ENCODE data around the gene ADAMTS16.

Gene ADAMTS16

GRCh38 chr5:5246736-5247135 is 106.6 kb downstream of the ADAMTS16 start:
- no peak for DNase-seq

DNA sequence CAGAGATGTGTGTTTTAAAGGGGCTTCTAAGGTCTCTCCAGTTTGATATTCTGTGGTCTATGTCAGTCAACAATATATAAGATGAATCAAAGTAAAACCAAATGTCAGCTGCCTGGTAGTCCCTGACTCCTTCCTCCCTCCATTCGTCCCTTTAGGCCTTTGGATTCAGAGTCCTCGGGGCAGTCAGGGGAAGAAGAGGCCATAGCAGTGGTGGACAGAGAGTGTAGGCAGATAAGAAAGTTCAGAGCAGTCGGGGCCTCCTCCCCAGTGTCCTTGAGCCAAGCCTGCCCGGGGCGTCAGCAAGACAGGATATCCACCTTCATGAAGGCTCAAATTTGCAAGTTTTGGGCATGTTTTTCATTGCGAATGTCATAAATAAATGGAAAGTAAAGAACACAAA is 110.6 kb downstream of the ADAMTS16 start:
- no peak for DNase-seq

DNA sequence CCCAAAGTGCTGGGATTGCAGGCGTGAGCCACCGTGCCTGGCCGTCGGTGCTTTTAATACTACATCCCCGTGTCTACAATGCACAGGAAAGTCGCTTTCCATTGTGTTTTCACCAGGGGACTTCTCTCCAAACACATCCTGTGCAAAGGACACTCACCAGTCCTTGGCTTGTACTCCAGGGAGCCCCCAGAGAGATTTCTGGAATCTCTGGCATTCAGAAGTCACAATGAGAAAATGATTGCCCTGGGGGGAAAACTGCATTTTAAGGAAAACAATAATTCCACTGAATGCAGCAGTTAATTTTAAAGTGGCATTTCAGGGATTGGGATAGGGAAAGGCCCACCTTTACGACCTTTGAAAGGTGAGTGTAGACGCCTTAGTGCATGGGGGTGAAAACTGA is 112.0 kb downstream of the ADAMTS16 start:
- DNase-seq, result no peak

DNA sequence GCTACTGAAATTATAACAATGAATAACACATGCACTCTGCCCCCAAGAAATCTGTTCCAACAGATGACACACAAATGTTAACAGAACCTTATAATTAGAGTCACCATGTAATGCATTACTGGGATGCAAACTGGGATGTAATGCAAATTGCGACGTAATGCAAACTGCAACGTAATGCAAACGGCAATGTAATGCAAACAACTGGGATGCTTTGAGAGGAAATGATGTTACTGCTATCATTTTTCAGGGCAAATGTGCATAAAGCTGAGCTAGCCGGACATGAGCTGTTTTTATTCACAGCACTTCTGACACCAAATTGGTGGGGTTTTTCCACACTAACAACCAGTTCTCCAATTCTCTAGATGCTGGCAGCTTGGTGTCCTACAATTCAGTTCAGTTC is 117.2 kb downstream of the ADAMTS16 start:
- no peak for DNase-seq

DNA sequence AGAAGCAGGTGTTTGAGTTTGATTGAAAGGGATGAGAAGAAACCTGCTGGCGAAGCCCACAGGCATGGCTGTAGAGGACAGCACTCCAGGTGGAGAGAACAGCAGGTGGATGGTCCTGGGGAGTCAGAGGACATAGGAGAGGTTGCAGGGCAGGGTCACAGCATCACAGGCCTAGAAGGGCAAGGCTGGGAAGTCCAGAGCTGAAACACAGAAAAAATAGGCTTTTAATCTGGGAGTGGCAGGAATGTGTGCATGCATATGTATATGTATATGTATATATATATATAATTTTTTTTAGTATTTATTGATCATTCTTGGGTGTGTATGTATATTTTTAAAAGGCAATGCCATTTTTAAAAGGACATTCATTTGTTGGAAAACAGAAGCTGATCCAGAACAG is 118.4 kb downstream of the ADAMTS16 start:
- DNase-seq, result no peak

- no peak for DNase-seq
Observed at GRCh38 chr5:5264727-5265126, 124.6 kb downstream of the ADAMTS16 start.

- no peak for DNase-seq
Observed at GRCh38 chr5:5266297-5266696, 126.2 kb downstream of the ADAMTS16 start.

DNA sequence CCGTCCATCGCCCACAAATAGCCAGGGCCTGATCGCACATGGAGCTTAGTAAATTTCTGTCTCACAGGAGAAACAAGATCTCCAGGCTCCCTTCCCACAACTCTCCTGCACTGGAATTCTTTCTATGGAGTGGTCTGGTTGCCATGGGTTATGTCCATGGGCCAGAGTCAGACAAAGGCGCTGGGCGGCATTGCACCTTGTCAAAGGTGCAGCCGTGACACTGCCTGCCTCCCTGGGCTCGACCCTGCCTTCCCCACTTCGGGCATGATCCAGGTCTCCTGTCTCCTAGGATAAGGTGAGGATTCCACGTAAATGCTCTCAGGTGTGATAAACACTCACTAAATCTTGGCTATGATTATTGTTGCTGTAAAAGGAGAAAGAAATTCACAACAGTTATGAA is 130.0 kb downstream of the ADAMTS16 start:
- DNase-seq, result no peak

DNA sequence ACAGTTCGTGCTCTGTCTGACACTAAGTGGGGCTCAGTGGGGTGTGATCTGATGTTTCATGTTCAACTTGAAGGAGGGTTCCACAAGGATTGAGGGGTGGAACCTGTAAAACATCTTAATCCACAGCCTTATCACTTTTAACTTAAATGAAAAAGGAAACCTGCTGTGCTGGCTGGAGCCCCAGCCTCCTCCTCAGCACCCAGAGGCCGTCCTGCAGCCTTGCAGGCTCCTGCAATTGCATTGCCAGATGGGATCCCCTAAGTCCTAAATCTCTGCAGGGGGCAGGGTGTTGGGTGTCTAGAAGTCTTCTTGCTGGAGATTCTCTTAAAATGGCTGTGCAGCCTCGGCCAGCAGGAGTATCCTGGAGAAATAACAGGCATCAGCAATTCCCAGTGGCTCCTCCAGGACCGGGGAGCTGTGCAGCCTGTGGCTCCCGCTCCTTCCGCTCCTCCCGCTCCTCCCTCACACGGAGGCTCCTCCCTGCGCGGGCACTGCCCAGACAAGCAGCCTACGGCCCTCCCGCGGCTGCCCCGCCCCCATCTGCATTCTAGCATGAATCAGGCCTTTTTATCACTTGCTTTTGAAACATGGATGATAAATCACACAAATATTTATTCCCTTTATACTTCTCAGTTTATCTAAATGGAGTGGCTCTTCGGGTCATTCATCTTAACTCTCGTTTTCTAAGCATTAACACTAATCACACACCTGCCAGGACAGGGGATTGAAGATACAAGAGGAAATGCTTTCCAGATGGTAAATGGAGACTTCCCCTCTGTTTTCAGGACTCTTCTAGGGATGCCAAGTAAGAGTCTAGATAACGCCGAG is 131.0 kb downstream of the ADAMTS16 start:
- DNase-seq, result no peak

DNA sequence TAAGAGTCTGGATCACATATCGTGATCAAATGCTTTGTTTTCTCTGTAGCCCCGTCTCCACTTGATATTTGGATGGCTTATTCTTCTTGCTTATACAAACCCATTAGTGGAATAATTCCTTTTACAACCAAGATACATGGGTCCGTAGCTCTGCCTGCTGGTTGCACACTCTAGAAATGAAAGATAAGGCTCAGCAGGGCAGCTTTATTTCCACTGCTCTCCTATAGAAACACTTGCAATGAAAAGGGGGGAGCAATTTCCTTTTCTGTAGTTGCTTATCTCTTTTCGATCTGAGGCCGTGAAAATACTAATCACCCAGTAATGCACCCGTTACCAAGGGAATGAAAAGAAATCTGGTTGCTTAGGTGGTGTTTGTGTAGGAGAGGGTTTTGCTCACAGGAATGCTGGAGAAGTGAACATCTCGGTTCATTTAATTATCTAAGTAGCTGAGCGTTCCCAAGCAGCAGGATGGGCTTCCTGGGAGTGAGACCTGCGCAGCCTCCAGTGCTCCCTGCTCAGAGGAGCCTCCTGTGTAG is 131.7 kb downstream of the ADAMTS16 start:
- DNase-seq, result no peak

- DNase-seq, result no peak
Observed at GRCh38 chr5:5273398-5273797, 133.3 kb downstream of the ADAMTS16 start.

- DNase-seq, result no peak
Observed at GRCh38 chr5:5273976-5274375, 133.8 kb downstream of the ADAMTS16 start.

DNA sequence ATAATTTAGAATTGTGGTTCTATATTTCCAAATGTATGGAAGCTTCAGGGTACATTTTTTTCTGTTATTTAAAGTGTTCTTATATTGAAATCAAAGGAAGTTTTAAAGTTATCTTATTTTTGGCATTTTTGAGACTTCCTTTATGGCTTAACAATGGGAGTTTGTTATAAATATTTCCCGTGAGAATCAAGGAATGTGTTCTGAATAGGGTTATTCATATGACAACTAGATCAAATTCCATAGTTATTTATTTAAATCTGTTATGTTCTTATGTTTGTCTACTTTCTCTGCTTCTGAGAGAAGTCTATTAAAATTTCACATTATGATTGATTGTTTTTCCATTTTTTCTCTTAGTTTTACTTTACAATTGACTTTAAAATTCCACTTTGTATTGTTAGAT is 135.1 kb downstream of the ADAMTS16 start:
- DNase-seq, result no peak

GRCh38 chr5:5276430-5276829 is 136.3 kb downstream of the ADAMTS16 start:
- no peak for DNase-seq

- DNase-seq, result no peak
Observed at GRCh38 chr5:5276951-5277517, 136.9 kb downstream of the ADAMTS16 start.

DNA sequence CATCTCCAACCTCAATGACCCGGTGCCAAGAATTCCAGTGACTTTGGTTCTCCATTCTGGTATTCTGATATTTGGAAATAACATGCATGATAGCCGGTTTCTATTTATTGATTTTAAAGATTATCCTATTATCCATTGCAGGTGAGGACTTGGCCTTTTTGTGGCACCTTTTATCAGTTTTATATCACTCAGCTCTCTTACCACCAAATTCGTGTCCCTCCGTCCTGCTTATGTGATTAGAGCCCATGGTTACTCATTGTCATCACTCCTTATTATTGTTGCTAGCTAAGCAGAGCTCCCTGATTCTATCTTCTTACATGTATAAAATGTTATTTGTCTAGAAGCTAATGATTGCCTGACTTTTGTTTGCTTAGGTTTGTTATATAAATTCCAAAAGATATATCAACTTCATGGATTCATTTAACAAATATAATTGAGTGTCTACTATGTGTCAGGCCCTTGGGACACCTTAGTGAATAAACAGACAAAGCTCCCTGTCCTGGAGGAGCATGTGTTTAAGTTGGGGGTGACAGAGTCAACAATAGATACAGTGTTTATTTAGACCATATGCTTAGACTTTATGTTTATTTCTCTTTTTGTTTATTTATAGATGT is 138.2 kb downstream of the ADAMTS16 start:
- DNase-seq, result no peak

GRCh38 chr5:5278815-5279381 is 138.8 kb downstream of the ADAMTS16 start:
- DNase-seq, result no peak

GRCh38 chr5:5285906-5286305 is 145.8 kb downstream of the ADAMTS16 start:
- no peak for DNase-seq

- no peak for DNase-seq
Observed at GRCh38 chr5:5287419-5287818, 147.3 kb downstream of the ADAMTS16 start.

DNA sequence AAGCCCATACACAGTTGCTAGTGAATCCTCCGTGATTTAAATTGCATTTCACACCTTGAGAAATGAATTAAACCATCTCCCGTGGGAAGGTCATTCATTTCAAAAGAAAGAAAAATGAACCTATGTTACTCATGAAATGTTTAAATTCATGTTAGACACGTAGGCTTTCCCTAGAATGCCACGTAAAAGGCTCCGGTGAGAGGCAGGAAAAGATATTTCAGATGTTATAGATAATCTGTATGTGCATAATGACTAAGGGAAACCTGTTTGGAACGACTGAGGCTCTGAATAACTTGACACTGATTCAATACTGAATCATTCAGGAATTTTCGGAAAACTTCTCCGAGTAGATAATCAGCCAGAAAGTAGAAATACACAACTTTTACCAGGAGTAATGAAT is 148.1 kb downstream of the ADAMTS16 start:
- DNase-seq, result no peak

- DNase-seq, result no peak
Observed at GRCh38 chr5:5289537-5289936, 149.4 kb downstream of the ADAMTS16 start.

DNA sequence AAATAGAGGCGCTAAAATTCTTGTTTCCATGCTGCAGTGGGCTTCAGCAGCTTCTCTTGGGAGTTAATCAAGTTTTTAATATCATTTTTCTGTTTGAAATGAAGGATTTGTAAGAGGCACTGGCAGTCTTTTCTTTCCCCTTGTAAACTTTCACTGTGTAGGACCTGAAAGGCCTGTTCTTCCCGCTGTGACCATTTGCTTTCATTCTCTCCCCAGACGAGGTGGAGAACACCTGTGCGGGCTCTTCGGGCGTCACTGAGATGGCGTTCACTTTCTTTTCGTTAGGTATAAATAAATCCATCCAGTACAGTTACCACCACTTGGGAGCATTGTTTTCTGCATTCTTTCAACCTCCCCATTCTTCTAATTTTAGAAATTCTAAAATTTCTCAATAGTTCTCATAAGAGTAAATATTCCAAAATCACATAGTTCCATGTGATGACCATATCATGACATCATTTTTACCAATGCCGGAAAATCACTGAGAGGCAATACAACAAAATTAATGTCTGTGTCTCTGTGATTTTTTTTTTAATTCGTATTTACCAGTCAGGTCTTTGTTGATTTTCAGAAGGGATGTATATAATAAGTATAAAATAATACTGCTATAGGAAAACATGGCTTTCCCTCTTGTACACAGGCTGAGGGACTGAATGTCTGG is 150.7 kb downstream of the ADAMTS16 start:
- DNase-seq, result no peak

DNA sequence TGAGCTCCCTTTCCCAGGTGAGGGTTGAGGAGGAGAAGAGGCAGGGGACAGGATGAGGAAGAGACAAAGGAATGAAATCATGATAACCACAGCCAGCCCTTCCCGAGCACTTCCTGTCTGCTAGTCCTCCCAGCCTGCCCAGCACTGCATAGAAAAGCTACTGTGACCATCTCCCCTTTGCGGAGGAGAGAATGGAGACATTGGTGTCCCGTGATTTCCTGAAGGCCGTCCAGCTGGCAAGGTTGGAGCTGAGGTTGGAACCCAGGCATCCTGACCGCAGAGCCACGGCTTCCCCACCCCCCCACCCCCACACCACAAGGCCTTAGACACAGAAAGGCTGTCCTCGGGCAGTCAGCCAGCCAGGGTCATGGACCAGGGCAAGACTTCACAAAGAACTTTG is 151.2 kb downstream of the ADAMTS16 start:
- no peak for DNase-seq

Measured in activated CD8-positive, alpha-beta memory T cell treated with anti-CD3 and anti-CD28 coated beads, Interleukin-2, amount 50 U/mL, for 48 hours (primary cell).